Measurements from ENCODE around the gene PPP2R3B. TPM values are rescaled to one million over a fixed set of nuclear protein-coding genes. Genes with fewer than 3 reads are reported as not detected.

Gene PPP2R3B
- polyA plus RNA-seq, 1 donor from 2014 or later, result 41.7 TPM

GRCh38 chrX:333611-334311 is 52.9 kb downstream of the PPP2R3B start:
- Histone ChIP-seq H3K9ac (ENCODE audit: low read length) (no peak overlapping the region), H3K9me3 (ENCODE audit: low read length) (no peaks in the 10 kb centered on the region), H3K27ac (ENCODE audit: low read length) (no peak overlapping the region), H3K27me3 (ENCODE audit: insufficient read depth, low read depth, low read length) (no peaks in the 10 kb centered on the region), H3K36me3 (ENCODE audit: insufficient read depth, low read length) (no peaks in the 10 kb centered on the region), H3K79me2 (replicated peaks; ENCODE audit: insufficient read depth, low read length) (no peaks in the 10 kb centered on the region), H3K4me3 (ENCODE audit: low read length) (no peak overlapping the region), H3F3A (ENCODE audit: insufficient read depth, low read length, poor library complexity, severe bottlenecking) (no peaks in the 10 kb centered on the region), H3K4me2 (ENCODE audit: low read length) (no peak overlapping the region), H3K9me2 (ENCODE audit: insufficient read depth, low read length) (no peaks in the 10 kb centered on the region), H4K20me1 (ENCODE audit: insufficient read depth) (no peaks in the 10 kb centered on the region), H2AFZ (ENCODE audit: low read depth, low read length) (no peak overlapping the region)
- TF ChIP-seq POLR2AphosphoS5 (IDR thresholded peaks at IDR 0.05) (no peak), TAF1 (IDR thresholded peaks at IDR 0.05; ENCODE audit: low read depth) (no peak), EP300 (conservative IDR thresholded peaks at IDR 0.05; ENCODE audit: poor library complexity, severe bottlenecking) (no peak)

- H3K9ac ChIP-seq (ENCODE audit: low read length), result no peak overlapping the region
- H3F3A ChIP-seq (ENCODE audit: insufficient read depth, low read length, poor library complexity, severe bottlenecking), result no peaks in the 10 kb centered on the region
- no peaks in the 10 kb centered on the region for H3K36me3 ChIP-seq (ENCODE audit: insufficient read depth, low read length)
- H3K9me2 ChIP-seq (ENCODE audit: insufficient read depth, low read length), result no peaks in the 10 kb centered on the region
- no peak for TF ChIP-seq POLR2AphosphoS5 (IDR thresholded peaks at IDR 0.05)
- no peak for TF ChIP-seq CTCF (IDR thresholded peaks at IDR 0.05; ENCODE audit: poor library complexity, severe bottlenecking)
- TF ChIP-seq EP300 (conservative IDR thresholded peaks at IDR 0.05; ENCODE audit: poor library complexity, severe bottlenecking), result no peak
- no peak for TF ChIP-seq EZH2 (IDR thresholded peaks at IDR 0.05; ENCODE audit: borderline replicate concordance, insufficient read depth, low read length, poor library complexity, severe bottlenecking)
- no peak for TF ChIP-seq TAF1 (IDR thresholded peaks at IDR 0.05; ENCODE audit: low read depth)
- TF ChIP-seq MXI1 (conservative IDR thresholded peaks at IDR 0.05; ENCODE audit: poor library complexity, severe bottlenecking), result no peak
- TF ChIP-seq REST (IDR thresholded peaks at IDR 0.05; ENCODE audit: borderline replicate concordance), result no peak
- no peak for TF ChIP-seq RAD21 (conservative IDR thresholded peaks at IDR 0.05)
- TF ChIP-seq SMC3 (conservative IDR thresholded peaks at IDR 0.05; ENCODE audit: poor library complexity), result no peak
- H3K4me3 ChIP-seq (ENCODE audit: low read length), result no peak overlapping the region
- no peaks in the 10 kb centered on the region for H3K79me2 ChIP-seq (replicated peaks; ENCODE audit: insufficient read depth, low read length)
- H2AFZ ChIP-seq (ENCODE audit: low read depth, low read length), result no peak overlapping the region
- no peaks in the 10 kb centered on the region for H4K20me1 ChIP-seq (ENCODE audit: insufficient read depth)
- H3K27me3 ChIP-seq (ENCODE audit: insufficient read depth, low read depth, low read length), result no peaks in the 10 kb centered on the region
- H3K4me2 ChIP-seq (ENCODE audit: low read length), result no peak overlapping the region
- no peak overlapping the region for H3K27ac ChIP-seq (ENCODE audit: low read length)
- H3K9me3 ChIP-seq (ENCODE audit: low read length), result no peaks in the 10 kb centered on the region
These were observed 53.6 kb downstream of the PPP2R3B start for GRCh38 chrX:332916-333610.

Data from neural cell (in vitro differentiated cells).